22Rv1 (cell line): Measurements from ENCODE around the gene IKBKG.

Experiments used
- CTCF ChIP-seq: fragments of 450-650 bp; IDR thresholded peaks from 2 replicates; pipeline ENCODE4 v1.5.1; 2017; ENCODE audit warnings: mild to moderate bottlenecking
- ZFX ChIP-seq: fragments of 450-650 bp; IDR thresholded peaks from 2 replicates; pipeline ENCODE4 v1.6.1; 2017; ENCODE audit warnings: antibody characterized with exemption, borderline replicate concordance

GRCh38 chrX:154592505-154592904, 45.1 kb downstream of the IKBKG start:
- no peak for TF ChIP-seq CTCF
- no peak for TF ChIP-seq ZFX
